ENCODE data around the gene FRMD5. TPM values are rescaled to one million over a fixed set of nuclear protein-coding genes. Genes with fewer than 3 reads are reported as not detected.

FRMD5 gene
- total RNA-seq, 1 experiment from 2014 or later = not detected

- peak; percentile 24 for DNase-seq (ENCODE audit: extremely low read depth, low read depth)
These were observed 256.0 kb downstream of the FRMD5 start for GRCh38 chr15:43939070-43939469.

GRCh38 chr15:43934480-43934879 is 260.6 kb downstream of the FRMD5 start:
- DNase-seq (ENCODE audit: extremely low read depth, low read depth) = no peak

- DNase-seq (ENCODE audit: extremely low read depth, low read depth) = no peak
These were observed 262.2 kb downstream of the FRMD5 start for GRCh38 chr15:43932907-43933306.

GRCh38 chr15:43931790-43932435 is 263.2 kb downstream of the FRMD5 start:
- DNase-seq (ENCODE audit: extremely low read depth, low read depth) = no peak

- no peak for DNase-seq (ENCODE audit: extremely low read depth, low read depth)
These were observed 264.0 kb downstream of the FRMD5 start for GRCh38 chr15:43931119-43931518.

DNA sequence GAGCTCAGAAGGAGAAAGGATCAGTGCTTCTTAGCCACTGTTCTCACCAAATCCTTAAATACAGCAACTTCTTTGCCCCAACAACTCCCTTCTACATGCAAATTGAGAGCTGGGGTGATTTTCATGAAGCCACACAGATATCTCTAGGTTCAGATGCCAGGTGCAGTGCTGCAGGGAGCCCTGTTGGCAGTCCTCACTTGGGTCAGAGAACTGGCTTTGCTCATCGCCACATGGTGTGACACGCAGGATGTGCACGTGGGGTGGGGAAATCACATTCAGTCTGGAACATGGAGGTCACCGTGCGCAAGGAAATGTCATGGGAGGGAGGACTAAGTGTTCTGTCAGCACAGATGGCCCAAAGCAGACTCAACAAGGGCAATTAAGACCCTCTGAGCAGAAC is 264.5 kb downstream of the FRMD5 start:
- no peak for DNase-seq (ENCODE audit: extremely low read depth, low read depth)

- no peak for DNase-seq (ENCODE audit: extremely low read depth, low read depth)
These were observed 265.0 kb downstream of the FRMD5 start for GRCh38 chr15:43930079-43930478.

- no peak for DNase-seq (ENCODE audit: extremely low read depth, low read depth)
These were observed 266.9 kb downstream of the FRMD5 start for GRCh38 chr15:43928152-43928551.

GRCh38 chr15:43927203-43927602 is 267.9 kb downstream of the FRMD5 start:
- no peak for DNase-seq (ENCODE audit: extremely low read depth, low read depth)

DNA sequence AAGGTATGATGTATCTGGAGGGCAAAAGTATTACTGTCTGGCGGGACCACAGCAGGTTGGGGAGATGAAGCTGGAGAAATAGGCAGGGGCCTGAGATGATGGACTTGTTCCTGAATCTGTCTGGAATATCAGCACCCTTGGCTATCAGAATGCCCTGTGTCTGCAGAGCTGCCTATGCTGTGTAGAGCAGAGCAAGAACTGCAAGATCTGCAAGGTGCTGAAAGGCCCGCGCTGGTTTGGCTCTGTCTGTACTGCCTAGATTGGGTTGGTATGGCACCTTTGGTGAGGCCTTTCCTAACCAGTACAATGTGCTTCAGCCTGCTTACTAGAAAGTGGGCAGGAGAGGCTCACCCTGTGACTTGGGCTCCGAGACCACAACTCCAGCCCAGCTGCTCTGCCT is 271.5 kb downstream of the FRMD5 start:
- DNase-seq (ENCODE audit: extremely low read depth, low read depth) = no peak

DNA sequence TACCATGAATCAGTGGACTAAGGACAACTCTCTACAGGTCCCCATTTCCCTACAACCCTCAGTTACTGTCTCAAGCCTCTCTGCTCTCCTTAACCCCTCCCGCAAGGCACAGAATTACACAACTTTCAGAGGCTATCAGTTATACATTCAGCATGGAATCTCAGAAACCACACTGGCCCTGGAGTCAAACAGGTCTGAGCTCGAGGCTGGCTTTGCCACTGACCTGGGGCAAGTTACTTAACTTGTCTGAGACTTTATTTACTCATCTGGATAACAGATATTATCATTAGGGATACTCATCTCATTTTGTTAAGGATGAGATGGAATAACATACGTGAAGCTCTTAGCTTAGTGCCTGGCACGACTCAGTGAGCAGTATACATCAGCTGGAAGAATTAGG is 273.1 kb downstream of the FRMD5 start:
- DNase-seq (ENCODE audit: extremely low read depth, low read depth) = no peak

- no peak for DNase-seq (ENCODE audit: extremely low read depth, low read depth)
These were observed 274.3 kb downstream of the FRMD5 start for GRCh38 chr15:43920815-43921214.

GRCh38 chr15:43920254-43920600 is 274.8 kb downstream of the FRMD5 start:
- no peak for DNase-seq (ENCODE audit: extremely low read depth, low read depth)

DNA sequence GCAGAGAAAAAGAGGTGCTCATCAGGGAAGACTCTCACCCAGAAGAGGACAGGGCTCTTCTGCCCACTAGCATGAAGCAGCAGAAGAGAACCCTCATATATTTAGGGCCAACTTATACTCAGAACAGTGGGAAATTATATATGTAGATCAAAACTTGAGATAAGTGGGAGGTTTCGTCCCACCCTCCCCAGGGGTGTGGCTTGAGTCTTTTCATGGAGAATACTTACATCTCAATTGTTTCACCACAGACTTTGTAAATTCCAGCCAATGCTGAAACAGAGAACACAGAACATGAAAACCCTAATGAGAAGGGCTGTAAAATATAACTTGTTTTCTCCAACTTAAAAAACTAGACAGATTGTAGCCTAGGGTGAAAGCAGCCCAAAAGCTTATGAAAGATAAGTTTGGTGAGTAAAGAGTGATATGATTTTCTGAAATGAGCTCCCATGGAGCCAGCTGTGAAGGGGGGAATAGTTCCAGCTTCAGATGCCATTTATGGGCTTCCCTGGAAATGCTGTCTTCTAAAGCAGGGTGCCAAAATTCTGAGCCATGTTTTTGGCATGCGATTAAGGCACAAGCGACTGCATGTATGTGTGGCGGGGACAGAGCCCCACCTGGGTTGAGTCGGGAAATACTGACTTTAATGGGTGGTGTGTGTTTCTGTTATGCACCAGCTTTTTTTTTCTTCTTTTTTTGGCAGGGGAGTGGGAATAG is 275.4 kb downstream of the FRMD5 start:
- DNase-seq (ENCODE audit: extremely low read depth, low read depth) = no peak

GRCh38 chr15:43918717-43919116 is 276.4 kb downstream of the FRMD5 start:
- DNase-seq (ENCODE audit: extremely low read depth, low read depth) = no peak

- DNase-seq (ENCODE audit: extremely low read depth, low read depth) = no peak
These were observed 278.8 kb downstream of the FRMD5 start for GRCh38 chr15:43916326-43916660.

DNA sequence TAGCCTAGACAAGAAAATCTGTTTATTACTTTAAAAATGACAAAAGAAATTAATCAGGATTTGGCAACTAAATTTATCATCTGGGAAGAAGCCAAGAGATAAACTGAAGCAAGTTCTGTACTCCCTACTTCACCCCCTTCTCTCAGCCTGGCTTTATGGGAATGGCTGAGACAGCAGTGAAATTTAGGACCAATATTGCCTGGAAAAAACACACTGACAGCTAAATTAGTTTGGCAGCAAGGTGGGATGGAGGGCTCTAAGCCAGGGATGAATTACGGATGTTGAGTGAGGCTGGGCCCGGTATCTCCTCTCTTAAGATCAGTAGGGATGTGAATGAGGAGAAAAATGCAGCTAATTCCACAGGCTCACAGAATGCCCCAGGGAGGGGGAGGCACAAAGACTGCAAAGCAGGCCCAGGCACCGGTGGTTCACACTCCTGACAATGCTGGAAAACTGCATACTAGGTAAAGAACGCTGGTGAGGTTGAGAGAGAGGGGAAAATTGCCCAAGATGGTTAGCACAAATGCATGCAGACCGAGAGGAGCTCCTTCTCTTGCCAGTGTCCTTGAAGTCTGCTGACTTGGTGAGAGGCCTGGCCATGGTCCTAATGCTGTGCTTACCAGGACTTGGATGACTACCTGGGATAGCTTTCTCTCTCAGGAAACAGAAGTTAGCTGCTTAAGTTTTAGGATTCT is 279.3 kb downstream of the FRMD5 start:
- DNase-seq (ENCODE audit: extremely low read depth, low read depth) = no peak

DNA sequence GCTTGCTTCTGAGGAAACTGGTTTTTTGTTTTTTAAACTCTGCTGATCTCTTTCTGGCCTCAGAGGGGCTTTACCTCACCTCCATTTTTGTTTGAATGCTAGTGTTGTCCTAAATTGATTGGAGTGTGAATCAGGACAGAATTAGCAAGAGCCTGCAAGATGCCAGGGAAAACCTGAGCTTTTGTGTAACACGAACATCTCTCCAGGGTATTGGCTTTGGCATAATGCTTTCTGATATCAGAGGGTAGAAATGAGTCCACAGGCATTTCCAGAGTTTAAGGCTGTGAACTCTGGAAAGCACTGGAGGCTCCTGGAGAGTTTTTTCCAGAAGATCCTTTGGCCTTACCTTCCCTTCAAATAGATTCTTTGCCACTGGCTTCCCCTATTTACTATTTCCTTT is 281.1 kb downstream of the FRMD5 start:
- DNase-seq (ENCODE audit: extremely low read depth, low read depth) = no peak

DNA sequence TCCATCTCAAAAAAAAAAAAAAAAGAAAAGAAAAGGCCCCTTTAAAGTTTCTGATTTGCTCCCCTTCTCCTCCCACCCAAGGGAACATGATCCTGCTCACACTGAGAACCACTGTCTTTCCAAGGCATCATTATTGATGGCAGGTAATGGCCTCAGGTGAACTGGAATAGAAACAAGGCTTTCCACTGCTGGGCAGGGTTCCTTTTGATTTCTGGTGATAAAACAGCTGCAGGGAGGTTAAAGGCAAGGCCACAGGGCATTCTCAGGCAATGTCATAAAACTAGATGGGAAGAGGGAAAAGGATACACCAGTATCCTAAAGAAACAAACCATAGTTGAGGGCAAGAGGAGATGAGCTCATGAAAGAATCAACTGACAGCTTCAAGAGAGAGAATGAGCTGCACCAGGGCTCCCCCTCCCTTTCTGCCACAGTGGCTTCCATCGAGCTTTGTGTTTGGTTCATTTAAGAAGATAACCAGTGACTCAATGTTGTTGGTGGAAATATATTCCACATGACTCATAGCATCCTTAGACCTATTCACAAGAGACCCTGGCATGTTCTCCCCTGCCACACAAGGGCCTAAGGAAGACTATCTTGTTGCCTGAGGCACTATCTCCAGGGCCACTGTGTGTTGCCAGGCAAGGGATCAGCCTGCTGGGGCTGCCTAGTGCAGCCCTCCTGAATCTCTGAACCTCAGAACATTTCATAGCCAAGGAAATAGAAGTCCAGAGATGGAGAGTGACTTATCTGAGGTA is 281.9 kb downstream of the FRMD5 start:
- peak; percentile 13 for DNase-seq (ENCODE audit: extremely low read depth, low read depth)

DNA sequence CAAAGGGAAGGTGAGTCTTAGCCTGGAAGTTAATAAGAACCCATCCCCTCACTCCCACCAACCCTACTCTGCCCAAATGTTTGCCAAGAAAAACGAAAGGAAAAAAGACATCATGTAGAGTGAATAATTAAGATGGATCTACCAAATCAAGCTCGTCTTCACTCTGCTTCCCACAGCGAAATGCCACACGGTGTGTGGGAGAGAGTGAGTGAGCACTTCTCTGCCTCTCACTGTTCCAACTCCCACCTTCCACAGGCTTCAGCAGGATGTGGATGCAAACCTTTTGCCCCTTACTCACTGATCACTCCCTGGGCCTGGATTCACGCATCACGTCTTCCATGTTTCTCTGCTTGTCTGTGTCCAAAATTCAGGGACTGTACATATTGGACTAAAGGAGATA is 282.9 kb downstream of the FRMD5 start:
- no peak for DNase-seq (ENCODE audit: extremely low read depth, low read depth)

- DNase-seq (ENCODE audit: extremely low read depth, low read depth) = no peak
These were observed 283.8 kb downstream of the FRMD5 start for GRCh38 chr15:43911235-43911781.
